HG03159 (cell line): Measurements from ENCODE around the gene MVB12B.

Source experiments
- ATAC-seq: cut with Tn5 transposase; IDR thresholded peaks from one replicate; pipeline ENCODE4 v1.9.1; 2021; ENCODE audit warnings: mild to moderate bottlenecking, moderate library complexity; ENCODE audit not compliant: unreplicated experiment

The MVB12B gene

GRCh38 chr9:126401581-126401980 is 75.0 kb downstream of the MVB12B start:
- ATAC-seq, result no peak

GRCh38 chr9:126403397-126403796 is 76.8 kb downstream of the MVB12B start:
- no peak for ATAC-seq

GRCh38 chr9:126404459-126404858 is 77.8 kb downstream of the MVB12B start:
- ATAC-seq, result no peak

- ATAC-seq, result no peak
Observed at GRCh38 chr9:126406075-126406667, 79.5 kb downstream of the MVB12B start.

GRCh38 chr9:126407114-126407870 is 80.7 kb downstream of the MVB12B start:
- no peak for ATAC-seq

- ATAC-seq, result no peak
Observed at GRCh38 chr9:126408004-126408403, 81.4 kb downstream of the MVB12B start.

GRCh38 chr9:126410229-126410628 is 83.6 kb downstream of the MVB12B start:
- ATAC-seq, result no peak

- peak; percentile 75 for ATAC-seq
Observed at GRCh38 chr9:126411225-126411947, 84.8 kb downstream of the MVB12B start.

- ATAC-seq, result peak; percentile 23
Observed at GRCh38 chr9:126411948-126412284, 85.3 kb downstream of the MVB12B start.

- ATAC-seq, result no peak
Observed at GRCh38 chr9:126412905-126413304, 86.3 kb downstream of the MVB12B start.

GRCh38 chr9:126413391-126414068 is 86.9 kb downstream of the MVB12B start:
- no peak for ATAC-seq

- no peak for ATAC-seq
Observed at GRCh38 chr9:126415741-126416370, 89.2 kb downstream of the MVB12B start.

GRCh38 chr9:126417043-126417442 is 90.4 kb downstream of the MVB12B start:
- no peak for ATAC-seq

GRCh38 chr9:126417684-126418083 is 91.1 kb downstream of the MVB12B start:
- no peak for ATAC-seq

GRCh38 chr9:126418608-126419007 is 92.0 kb downstream of the MVB12B start:
- ATAC-seq, result no peak

GRCh38 chr9:126419475-126419874 is 92.8 kb downstream of the MVB12B start:
- no peak for ATAC-seq

- no peak for ATAC-seq
Observed at GRCh38 chr9:126420135-126420534, 93.5 kb downstream of the MVB12B start.

GRCh38 chr9:126420643-126421564 is 94.3 kb downstream of the MVB12B start:
- no peak for ATAC-seq

GRCh38 chr9:126421567-126422428 is 95.2 kb downstream of the MVB12B start:
- no peak for ATAC-seq
